Measurements from ENCODE around the gene COPG2. TPM values are rescaled to one million over a fixed set of nuclear protein-coding genes. Genes with fewer than 3 reads are reported as not detected.

Gene COPG2
- total and polyA plus RNA-seq, 2 of the 8 experiments (the other 6 are each of a cell fraction or from before 2014, with no cell fraction given), result 50.3 to 53.1 TPM

- TF ChIP-seq CHD7 (IDR thresholded peaks at IDR 0.05; ENCODE audit: insufficient replicate concordance, low read length) (no peak), POU5F1 (IDR thresholded peaks at IDR 0.05; ENCODE audit: low read depth, low read length) (no peak), SP2 (IDR thresholded peaks at IDR 0.05; ENCODE audit: low read length) (no peak), PHF8 (conservative IDR thresholded peaks at IDR 0.05; ENCODE audit: low read depth, low read length) (no peak), MAFK (IDR thresholded peaks at IDR 0.05; ENCODE audit: low read depth, low read length) (no peak), ASH2L (IDR thresholded peaks at IDR 0.05; ENCODE audit: low read length) (no peak), SIX5 (IDR thresholded peaks at IDR 0.05; ENCODE audit: low read depth, low read length) (no peak), RNF2 (IDR thresholded peaks at IDR 0.05; ENCODE audit: borderline replicate concordance, low read depth, low read length, missing control alignments, poor library complexity, severe bottlenecking) (no peak), EZH2 (IDR thresholded peaks at IDR 0.05; ENCODE audit: low read depth, low read length, severe bottlenecking) (no peak), HDAC2 (IDR thresholded peaks at IDR 0.05; ENCODE audit: borderline replicate concordance in 1 of 2, low read depth in 2 of 2, low read length in 2 of 2) (no peak), GTF2F1 (IDR thresholded peaks at IDR 0.05; ENCODE audit: borderline replicate concordance, low read depth, low read length) (no peak), CREB1 (IDR thresholded peaks at IDR 0.05) (no peak)
Observed at GRCh38 chr7:130566898-130567280, 101.7 kb downstream of the COPG2 start (continued).

Data from H1 (cell line).